DND-41 (cell line): ENCODE data around the gene ANG.

Experiments
- ATAC-seq: fragments of 200-7000 bp; cut with Tn5 transposase; 3 replicates; pipeline ENCODE4 v1.9.1; 2021; ENCODE audit warnings: low read depth; ENCODE audit not compliant: insufficient read depth
- DNase-seq: peaks from one replicate; pipeline ENCODE4 v3.0.0-alpha.2; 2020
- H2AFZ ChIP-seq: 2 replicates; pipeline ENCODE4 v1.6.0; 2012; ENCODE audit warnings: low read depth, low read length
- H3K27ac ChIP-seq: 2 replicates; pipeline ENCODE4 v1.5.1; 2012; ENCODE audit warnings: low read length, inconsistent platforms
- H3K27me3 ChIP-seq: fragments of 200-600 bp; sonication (generic); 2 replicates; pipeline ENCODE4 v1.6.0; 2012; ENCODE audit warnings: low read length, mild to moderate bottlenecking, inconsistent platforms; ENCODE audit not compliant: insufficient read depth, poor library complexity
- H3K36me3 ChIP-seq: 2 replicates; pipeline ENCODE4 v1.5.1; 2012; ENCODE audit warnings: low read length, inconsistent platforms; ENCODE audit not compliant: insufficient read depth
- H3K4me1 ChIP-seq: 2 replicates; pipeline ENCODE4 v1.5.1; 2012; ENCODE audit warnings: mild to moderate bottlenecking, low read length; ENCODE audit not compliant: insufficient read depth
- H3K4me2 ChIP-seq: 2 replicates; pipeline ENCODE4 v1.6.0; 2012; ENCODE audit warnings: mild to moderate bottlenecking, moderate library complexity, low read length, inconsistent platforms; ENCODE audit not compliant: insufficient read depth
- H3K4me3 ChIP-seq, 2 experiments: fragments of 200-600 bp in 1 of 2; shearing (Covaris generic) in 1 of 2; 2 replicates each; pipeline ENCODE4 v1.5.1; 2012 to 2016; ENCODE audit warnings: inconsistent platforms in 2 of 2, low read length in 2 of 2, mild to moderate bottlenecking in 2 of 2, low read depth in 1 of 2, moderate library complexity in 1 of 2
- H3K79me2 ChIP-seq: 2 replicates; pipeline ENCODE4 v1.6.0; 2012; ENCODE audit warnings: low read length, inconsistent platforms; ENCODE audit not compliant: insufficient read depth
- H3K9ac ChIP-seq: 2 replicates; pipeline ENCODE4 v1.6.0; 2012; ENCODE audit warnings: low read depth, mild to moderate bottlenecking, inconsistent platforms, low read length, moderate library complexity
- H3K9me3 ChIP-seq: 2 replicates; pipeline ENCODE4 v1.5.1; 2012; ENCODE audit warnings: low read length, moderate library complexity, mild to moderate bottlenecking, inconsistent platforms; ENCODE audit not compliant: insufficient read depth, severe bottlenecking
- H4K20me1 ChIP-seq: 2 replicates; pipeline ENCODE4 v1.6.0; 2012; ENCODE audit warnings: low read length; ENCODE audit not compliant: insufficient read depth
- CTCF ChIP-seq: IDR thresholded peaks from 2 replicates; pipeline ENCODE4 v1.5.1; 2012; ENCODE audit warnings: borderline replicate concordance, low read length, moderate library complexity, mild to moderate bottlenecking; ENCODE audit not compliant: poor library complexity, severe bottlenecking; ENCODE audit errors: extremely low read depth
- EZH2 ChIP-seq: IDR thresholded peaks from 3 replicates; pipeline ENCODE4 v1.6.1; 2012; ENCODE audit warnings: borderline replicate concordance, low read depth, mild to moderate bottlenecking, moderate library complexity, low read length, inconsistent platforms; ENCODE audit not compliant: severe bottlenecking

The ANG gene

GRCh38 chr14:20711685-20712084 is 23.1 kb downstream of the ANG start:
- Histone ChIP-seq H3K4me2 (no peak overlapping the region), H3K79me2 (no peaks in the 10 kb centered on the region)
- TF ChIP-seq EZH2 (no peak), CTCF (no peak)

GRCh38 chr14:20712904-20713303 is 24.3 kb downstream of the ANG start:
- H3K4me2 ChIP-seq = no peak overlapping the region
- no peaks in the 10 kb centered on the region for H4K20me1 ChIP-seq
- peaks cover 5% of the 10 kb centered on the region for H3K27me3 ChIP-seq
- no peak for DNase-seq
- no peak for TF ChIP-seq EZH2
- ATAC-seq = no peak
- H3K4me3 ChIP-seq = no peak overlapping the region
- H3K79me2 ChIP-seq = no peaks in the 10 kb centered on the region
- H3K36me3 ChIP-seq = no peaks in the 10 kb centered on the region
- no peak overlapping the region for H3K9ac ChIP-seq
- no peak overlapping the region for H3K27ac ChIP-seq
- no peak overlapping the region for H2AFZ ChIP-seq
- H3K4me1 ChIP-seq = no peaks in the 10 kb centered on the region
- no peaks in the 10 kb centered on the region for H3K9me3 ChIP-seq

More at GRCh38 chr14:20711685-20712084, 23.1 kb downstream of the ANG start:
- no peak overlapping the region for H2AFZ ChIP-seq
- no peak overlapping the region for H3K27ac ChIP-seq
- H4K20me1 ChIP-seq = no peaks in the 10 kb centered on the region
- DNase-seq (no peak), ATAC-seq (no peak)
- no peaks in the 10 kb centered on the region for H3K9me3 ChIP-seq
- no peak overlapping the region for H3K4me3 ChIP-seq
- H3K9ac ChIP-seq = no peak overlapping the region
- H3K4me1 ChIP-seq = no peaks in the 10 kb centered on the region
- no peaks in the 10 kb centered on the region for H3K36me3 ChIP-seq
- H3K27me3 ChIP-seq = peaks cover 5% of the 10 kb centered on the region

GRCh38 chr14:20714593-20715250 is 26.2 kb downstream of the ANG start:
- Histone ChIP-seq H3K4me2 (no peak overlapping the region), H3K9ac (no peak overlapping the region), H4K20me1 (no peaks in the 10 kb centered on the region), H3K79me2 (no peaks in the 10 kb centered on the region), H2AFZ (no peak overlapping the region), H3K27me3 (peaks cover 5% of the 10 kb centered on the region), H3K4me3 (no peak overlapping the region), H3K27ac (no peak overlapping the region), H3K9me3 (no peaks in the 10 kb centered on the region), H3K4me1 (no peaks in the 10 kb centered on the region), H3K36me3 (no peaks in the 10 kb centered on the region)
- ATAC-seq = no peak
- DNase-seq = no peak
- TF ChIP-seq EZH2 (no peak), CTCF (no peak)

- H3K4me1 ChIP-seq = no peaks in the 10 kb centered on the region
- H3K36me3 ChIP-seq = no peaks in the 10 kb centered on the region
- H2AFZ ChIP-seq = no peak overlapping the region
- H3K27me3 ChIP-seq = peaks cover 1% of the 10 kb centered on the region
- H3K4me3 ChIP-seq = no peak overlapping the region
- DNase-seq = no peak
- TF ChIP-seq EZH2 (no peak), CTCF (no peak)
- no peaks in the 10 kb centered on the region for H3K79me2 ChIP-seq
- H3K9me3 ChIP-seq = no peaks in the 10 kb centered on the region
- H3K27ac ChIP-seq = no peak overlapping the region
- H3K4me2 ChIP-seq = no peak overlapping the region
- no peaks in the 10 kb centered on the region for H4K20me1 ChIP-seq
- ATAC-seq = no peak
- H3K9ac ChIP-seq = no peak overlapping the region
Measured at GRCh38 chr14:20719777-20720176, 31.2 kb downstream of the ANG start.
